Endothelial cell (in vitro differentiated cells): ENCODE data around the gene ACOX2. TPM values are rescaled to one million over a fixed set of nuclear protein-coding genes. Genes with fewer than 3 reads are reported as not detected.

ENCODE experiments used
- DNase-seq: peaks from one replicate; pipeline ENCODE4 v3.0.0; 2021; ENCODE audit warnings: low spot score
- H3K27ac Mint-ChIP-seq: one replicate; pipeline ENCODE4 v1.8.0; 2021; ENCODE audit warnings: mixed read lengths, inconsistent platforms; ENCODE audit not compliant: unreplicated experiment
- H3K27me3 Mint-ChIP-seq: one replicate; pipeline ENCODE4 v1.8.0; 2021; ENCODE audit warnings: mild to moderate bottlenecking, moderate library complexity, mixed read lengths, inconsistent platforms; ENCODE audit not compliant: unreplicated experiment
- H3K36me3 Mint-ChIP-seq: one replicate; pipeline ENCODE4 v1.8.0; 2021; ENCODE audit warnings: mild to moderate bottlenecking, low read depth, mixed read lengths, inconsistent platforms; ENCODE audit not compliant: unreplicated experiment
- H3K4me1 Mint-ChIP-seq: one replicate; pipeline ENCODE4 v1.8.0; 2021; ENCODE audit warnings: mild to moderate bottlenecking, mixed read lengths, inconsistent platforms; ENCODE audit not compliant: unreplicated experiment
- H3K4me3 Mint-ChIP-seq: one replicate; pipeline ENCODE4 v1.8.0; 2021; ENCODE audit warnings: mild to moderate bottlenecking, mixed read lengths, inconsistent platforms; ENCODE audit not compliant: unreplicated experiment
- H3K9me3 Mint-ChIP-seq: one replicate; pipeline ENCODE4 v1.8.0; 2021; ENCODE audit warnings: mixed read lengths, inconsistent platforms; ENCODE audit not compliant: unreplicated experiment
- total RNA-seq: library from RNA; stranded (reverse); fragmentation: NEBNext Ultra II Directional; extraction: Animal tissue kit (Norgen Biotek cat#: 25700); gene quantifications from one replicate; pipeline ENCODE4 v1.2.1, GENCODE V29; 2021; ENCODE audit not compliant: unreplicated experiment
- TF ChIP-seq, protein P1 (sequence below): fragments of 200-600 bp; sonication (generic); IDR thresholded peaks from one replicate; pipeline ENCODE4 v1.5.0; 2021; ENCODE audit warnings: antibody characterized with exemption; ENCODE audit not compliant: unreplicated experiment

ACOX2 gene
- total RNA-seq, 1 donor from 2014 or later = 1.1 TPM

DNA sequence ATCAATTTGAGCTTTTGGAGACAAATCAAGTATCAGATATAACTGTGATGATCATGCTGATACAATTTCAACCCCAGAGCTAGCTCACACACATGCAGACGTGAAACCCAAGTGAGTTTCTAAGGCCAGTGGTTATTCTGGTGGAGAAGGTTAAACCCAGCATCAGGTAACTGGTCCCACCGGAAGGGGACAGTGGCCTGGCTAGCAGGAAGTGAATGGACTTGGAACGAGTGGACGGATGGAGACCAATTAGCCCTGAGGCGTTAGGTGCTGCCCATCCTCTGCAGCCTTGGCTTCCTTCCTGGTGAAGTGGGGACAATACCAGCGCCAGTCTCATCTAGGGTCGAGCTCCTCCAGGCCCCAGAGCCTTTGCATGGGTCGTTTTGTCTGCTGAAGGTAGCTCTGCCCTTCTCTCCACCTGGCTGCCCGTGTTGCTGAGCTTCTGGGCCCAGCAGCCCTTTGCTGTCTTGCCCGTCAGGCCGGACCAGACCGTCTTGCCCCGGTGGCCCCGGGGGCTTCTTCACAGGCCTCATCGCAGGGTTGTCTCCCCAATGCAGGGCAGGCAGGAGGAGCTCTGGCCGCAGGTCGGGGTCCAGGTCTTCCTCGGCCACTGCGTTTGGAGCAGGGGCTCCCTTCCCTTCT lies 46.0 kb downstream of the ACOX2 start:
- Mint-ChIP-seq H3K4me1 (peaks cover 17% of the 10 kb centered on the region), H3K27ac (peak overlapping the region; percentile 50), H3K9me3 (no peaks in the 10 kb centered on the region), H3K27me3 (peaks cover 6% of the 10 kb centered on the region), H3K4me3 (peak overlapping the region; percentile 87), H3K36me3 (peaks cover 8% of the 10 kb centered on the region)
- no peak for DNase-seq
- TF ChIP-seq, protein P1, sequence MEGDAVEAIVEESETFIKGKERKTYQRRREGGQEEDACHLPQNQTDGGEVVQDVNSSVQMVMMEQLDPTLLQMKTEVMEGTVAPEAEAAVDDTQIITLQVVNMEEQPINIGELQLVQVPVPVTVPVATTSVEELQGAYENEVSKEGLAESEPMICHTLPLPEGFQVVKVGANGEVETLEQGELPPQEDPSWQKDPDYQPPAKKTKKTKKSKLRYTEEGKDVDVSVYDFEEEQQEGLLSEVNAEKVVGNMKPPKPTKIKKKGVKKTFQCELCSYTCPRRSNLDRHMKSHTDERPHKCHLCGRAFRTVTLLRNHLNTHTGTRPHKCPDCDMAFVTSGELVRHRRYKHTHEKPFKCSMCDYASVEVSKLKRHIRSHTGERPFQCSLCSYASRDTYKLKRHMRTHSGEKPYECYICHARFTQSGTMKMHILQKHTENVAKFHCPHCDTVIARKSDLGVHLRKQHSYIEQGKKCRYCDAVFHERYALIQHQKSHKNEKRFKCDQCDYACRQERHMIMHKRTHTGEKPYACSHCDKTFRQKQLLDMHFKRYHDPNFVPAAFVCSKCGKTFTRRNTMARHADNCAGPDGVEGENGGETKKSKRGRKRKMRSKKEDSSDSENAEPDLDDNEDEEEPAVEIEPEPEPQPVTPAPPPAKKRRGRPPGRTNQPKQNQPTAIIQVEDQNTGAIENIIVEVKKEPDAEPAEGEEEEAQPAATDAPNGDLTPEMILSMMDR = no peak

DNA sequence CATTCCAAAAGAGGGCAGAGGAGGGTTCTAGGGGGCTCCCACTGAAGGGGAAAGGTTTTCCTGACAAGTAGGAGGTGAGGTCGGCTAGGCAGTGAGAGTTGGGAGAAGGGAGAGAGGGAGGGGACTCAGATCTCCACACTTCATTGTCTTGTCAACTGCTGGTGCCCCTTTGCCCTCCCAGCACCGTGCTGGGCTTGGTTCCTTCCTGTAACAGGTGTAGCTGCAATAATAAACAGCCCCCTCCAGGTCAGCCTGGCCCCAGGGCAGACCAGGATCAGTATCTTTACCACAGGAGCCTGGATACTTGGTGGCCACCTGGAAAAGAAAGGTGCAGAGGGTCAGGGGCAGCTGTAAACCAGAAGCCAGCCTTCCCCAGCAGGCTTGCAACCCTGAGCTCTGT lies 48.0 kb downstream of the ACOX2 start:
- H3K27me3 Mint-ChIP-seq = peaks cover 6% of the 10 kb centered on the region
- no peak for DNase-seq
- H3K4me3 Mint-ChIP-seq = no peak overlapping the region

DNA sequence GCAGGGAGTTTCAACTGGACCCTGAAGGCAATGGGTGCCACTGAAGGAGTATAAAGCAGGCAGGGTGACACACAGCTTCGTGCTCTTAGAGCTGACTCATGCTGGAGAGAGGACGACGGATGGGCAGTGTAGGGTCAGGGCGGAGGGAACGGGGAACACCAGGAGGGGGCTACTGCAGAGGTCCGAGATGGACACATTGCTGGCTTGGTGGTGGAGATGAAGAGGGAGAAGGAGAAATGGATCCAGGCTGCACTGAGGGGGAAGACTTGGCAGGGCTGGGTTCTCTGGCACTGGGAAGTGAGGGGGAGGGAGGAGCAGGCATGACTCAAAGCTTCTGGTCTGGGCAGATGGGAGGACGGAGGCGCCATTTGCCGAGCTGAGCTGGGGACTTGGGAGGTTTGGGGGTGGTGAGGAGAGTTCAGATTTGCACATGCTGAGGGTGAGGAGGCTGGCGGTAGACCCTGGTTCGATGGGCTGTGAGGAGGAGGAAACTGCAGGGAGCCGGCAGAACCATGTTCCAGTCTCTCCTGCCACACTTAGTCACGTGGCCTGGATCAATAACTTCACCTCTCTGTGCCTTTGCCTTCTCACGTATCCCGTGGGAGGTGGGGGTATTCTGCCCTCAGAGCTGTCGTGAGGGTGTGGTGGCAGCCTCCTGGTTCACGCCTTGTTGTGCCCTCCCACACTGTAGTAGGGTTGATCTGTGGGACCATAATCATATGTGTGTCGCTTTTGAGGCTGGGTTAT lies 49.7 kb downstream of the ACOX2 start:
- Mint-ChIP-seq H3K36me3 (peaks cover 4% of the 10 kb centered on the region), H3K9me3 (no peaks in the 10 kb centered on the region), H3K27ac (no peak overlapping the region), H3K27me3 (peaks cover 6% of the 10 kb centered on the region), H3K4me1 (peaks cover 14% of the 10 kb centered on the region), H3K4me3 (no peak overlapping the region)
- TF ChIP-seq, protein P1 = no peak
- DNase-seq = no peak

More for the DNA sequence above, 48.0 kb downstream of the ACOX2 start:
- H3K27ac Mint-ChIP-seq = no peak overlapping the region
- TF ChIP-seq, protein P1 = no peak
- no peaks in the 10 kb centered on the region for H3K9me3 Mint-ChIP-seq
- peaks cover 8% of the 10 kb centered on the region for H3K36me3 Mint-ChIP-seq
- H3K4me1 Mint-ChIP-seq = peaks cover 21% of the 10 kb centered on the region

DNA sequence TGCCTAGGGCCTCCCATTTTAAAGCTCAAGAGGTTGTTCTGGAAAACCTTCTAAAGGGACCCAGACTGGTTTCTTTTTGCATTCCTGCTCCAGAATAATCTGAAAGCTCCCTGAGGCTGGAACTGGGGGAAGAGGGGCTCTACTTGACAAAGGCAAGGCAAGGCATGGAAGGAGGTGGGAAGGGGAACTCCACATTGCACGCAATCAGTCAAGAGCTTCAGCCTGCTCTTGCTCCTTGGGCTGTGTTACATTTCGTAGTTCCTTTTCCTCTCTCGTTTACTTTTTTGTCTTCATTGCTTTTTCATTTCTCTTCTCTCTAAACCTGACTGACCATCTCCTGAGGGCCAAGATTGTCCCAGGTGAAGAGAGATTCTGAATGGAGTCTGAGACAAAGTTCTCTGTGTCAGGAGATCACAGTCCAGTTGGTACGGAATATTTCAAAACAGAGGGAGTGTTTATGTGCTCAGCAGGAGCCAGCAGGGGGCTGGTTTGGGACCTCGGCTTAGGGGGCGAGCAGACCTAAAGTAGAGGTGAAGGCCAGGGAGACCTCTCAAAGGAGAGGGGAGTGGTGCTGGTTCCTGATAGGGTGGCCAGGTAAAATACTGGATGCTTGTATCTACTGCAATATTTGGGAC lies 51.1 kb downstream of the ACOX2 start:
- Mint-ChIP-seq H3K27me3 (peaks cover 6% of the 10 kb centered on the region), H3K27ac (no peak overlapping the region), H3K4me1 (peaks cover 11% of the 10 kb centered on the region)

More for the DNA sequence above, 51.1 kb downstream of the ACOX2 start:
- Mint-ChIP-seq H3K9me3 (no peaks in the 10 kb centered on the region), H3K36me3 (peaks cover 4% of the 10 kb centered on the region), H3K4me3 (no peak overlapping the region)
- no peak for DNase-seq
- TF ChIP-seq, protein P1 = no peak
